IPS-NIHi11 (cell line): ENCODE results near the gene WDR4.
"Not testable (repeated sequence)": the region's sequence is repeated elsewhere in the genome, so short reads cannot be mapped to it uniquely, and the experiment has no call there.

ENCODE experiments used
- DNase-seq: peaks from one replicate; pipeline ENCODE4 v3.0.0; 2012; ENCODE audit warnings: mixed read lengths, low spot score

WDR4 gene

GRCh38 chr21:42815217-42815616, 64.1 kb downstream of the WDR4 start:
- no peak for DNase-seq

DNA sequence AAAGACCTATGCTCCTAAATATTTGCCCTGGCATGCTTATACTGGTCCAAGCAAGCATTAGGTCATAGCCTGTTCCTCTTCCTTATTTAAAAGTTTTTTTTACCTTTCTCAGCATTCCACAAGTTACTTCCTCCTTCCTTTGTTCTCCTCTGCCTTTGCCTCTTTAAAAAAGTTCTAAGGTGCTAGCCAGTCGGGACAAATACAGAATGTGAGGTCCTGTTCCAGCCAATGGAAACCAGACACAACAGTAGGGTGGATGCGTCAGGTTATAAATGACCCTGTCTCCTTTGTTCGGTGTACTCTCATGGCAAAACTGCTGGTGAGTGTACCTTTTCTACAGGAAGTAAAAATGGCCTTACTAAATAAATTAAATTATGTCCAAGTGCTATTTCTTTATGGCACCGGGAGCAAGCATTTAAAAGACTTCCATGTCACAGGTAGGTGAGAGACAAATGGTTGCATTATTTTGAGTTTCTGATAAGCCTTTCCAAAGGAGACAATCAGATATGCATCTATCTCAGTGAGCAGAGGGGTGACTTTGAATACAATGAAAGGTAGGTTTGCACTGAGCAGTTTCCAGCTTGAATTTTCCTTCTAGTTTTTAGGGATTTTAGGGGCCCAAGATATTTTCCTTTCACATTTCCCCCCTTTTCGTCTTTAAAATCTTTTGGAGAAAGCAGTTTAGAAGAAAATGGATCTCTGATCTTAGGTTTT, 66.7 kb downstream of the WDR4 start:
- not testable (repeated sequence) for DNase-seq

- no peak for DNase-seq
Measured at GRCh38 chr21:42811960-42812359, 67.4 kb downstream of the WDR4 start.

- DNase-seq = no peak
Measured at GRCh38 chr21:42809577-42810475, 69.5 kb downstream of the WDR4 start.

DNA sequence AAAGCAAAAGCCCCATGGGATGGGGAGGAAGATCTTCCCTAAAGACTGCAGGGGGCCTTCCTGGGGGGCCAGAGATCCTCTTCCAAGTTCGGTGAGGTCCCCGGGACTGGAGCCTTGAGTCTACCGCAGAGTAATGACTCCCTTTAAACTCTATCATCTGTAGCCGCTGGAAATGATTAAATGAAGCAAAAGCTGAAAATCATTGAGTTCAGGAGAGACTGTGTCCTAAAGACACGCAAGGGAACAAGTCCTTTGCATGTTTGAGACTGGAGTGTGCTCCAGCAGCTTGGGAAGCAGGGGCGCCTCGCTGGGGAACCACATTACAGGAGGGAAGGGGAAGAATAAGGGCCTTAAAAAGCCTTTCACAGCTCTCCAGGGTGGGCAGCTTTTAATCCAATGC, 70.2 kb downstream of the WDR4 start:
- no peak for DNase-seq

GRCh38 chr21:42807938-42808613, 71.3 kb downstream of the WDR4 start:
- no peak for DNase-seq

- not testable (repeated sequence) for DNase-seq
Measured at GRCh38 chr21:42807293-42807895, 71.9 kb downstream of the WDR4 start.

DNA sequence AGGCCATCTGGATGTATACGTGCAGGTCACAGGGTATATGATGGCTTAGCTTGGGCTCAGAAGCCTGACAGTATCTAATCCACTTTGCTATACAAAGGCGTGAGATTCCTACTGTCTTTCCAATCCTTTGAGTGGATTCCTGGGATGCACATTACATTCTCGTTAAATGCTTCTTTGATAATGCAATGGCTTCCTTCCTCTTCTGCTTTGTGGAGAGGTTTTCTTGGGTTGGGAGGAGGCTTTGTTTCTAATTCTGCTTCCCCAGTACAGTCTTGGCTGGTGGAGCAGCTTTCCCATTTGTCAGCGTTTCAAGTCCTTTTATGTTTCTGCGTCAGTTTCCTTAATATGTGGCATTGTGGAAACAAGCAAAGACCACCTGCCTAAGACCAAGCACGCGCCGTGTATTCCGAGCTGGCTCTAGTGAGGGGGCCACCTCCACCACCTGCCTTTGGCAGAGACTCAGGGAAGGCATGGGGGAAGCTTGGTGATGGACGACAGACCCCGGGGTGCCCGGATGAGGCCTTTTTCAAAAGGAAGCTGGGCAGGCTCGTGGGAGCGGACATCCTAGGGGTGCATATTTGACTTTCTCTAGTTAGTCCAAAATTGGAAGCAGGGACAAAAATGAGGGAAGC, 72.7 kb downstream of the WDR4 start:
- DNase-seq = no peak

DNA sequence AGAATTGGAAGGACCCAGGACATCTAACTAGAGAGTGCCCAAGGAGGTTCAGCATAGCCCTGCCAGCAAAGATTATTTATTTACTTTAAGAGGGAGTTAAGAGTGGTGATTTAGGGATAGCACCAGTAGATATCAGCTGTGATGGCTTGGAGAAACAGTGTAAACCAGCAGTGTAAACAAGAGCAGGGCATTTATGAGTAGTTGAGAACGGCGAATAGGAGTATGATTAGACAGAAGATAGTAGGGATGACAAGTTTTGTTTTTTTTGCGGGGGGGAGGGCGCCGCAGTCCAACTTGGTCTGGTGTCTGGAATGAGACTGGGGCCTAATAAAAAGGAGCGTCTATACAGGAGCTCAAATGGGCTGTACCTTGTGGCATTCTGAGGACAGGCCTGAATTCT, 77.7 kb downstream of the WDR4 start:
- not testable (repeated sequence) for DNase-seq

GRCh38 chr21:42799948-42800347, 79.4 kb downstream of the WDR4 start:
- no peak for DNase-seq

- no peak for DNase-seq
Measured at GRCh38 chr21:42799516-42799915, 79.8 kb downstream of the WDR4 start.
